22Rv1 (cell line): ENCODE measurements around the gene DNAJB14.

Experiments
- ZFX ChIP-seq: fragments of 450-650 bp; IDR thresholded peaks from 2 replicates; pipeline ENCODE4 v1.6.1; 2017; ENCODE audit warnings: antibody characterized with exemption, borderline replicate concordance
- TF ChIP-seq, protein P1 (sequence below): fragments of 450-650 bp; IDR thresholded peaks from 2 replicates; pipeline ENCODE4 v1.5.1; 2017; ENCODE audit warnings: mild to moderate bottlenecking

DNA sequence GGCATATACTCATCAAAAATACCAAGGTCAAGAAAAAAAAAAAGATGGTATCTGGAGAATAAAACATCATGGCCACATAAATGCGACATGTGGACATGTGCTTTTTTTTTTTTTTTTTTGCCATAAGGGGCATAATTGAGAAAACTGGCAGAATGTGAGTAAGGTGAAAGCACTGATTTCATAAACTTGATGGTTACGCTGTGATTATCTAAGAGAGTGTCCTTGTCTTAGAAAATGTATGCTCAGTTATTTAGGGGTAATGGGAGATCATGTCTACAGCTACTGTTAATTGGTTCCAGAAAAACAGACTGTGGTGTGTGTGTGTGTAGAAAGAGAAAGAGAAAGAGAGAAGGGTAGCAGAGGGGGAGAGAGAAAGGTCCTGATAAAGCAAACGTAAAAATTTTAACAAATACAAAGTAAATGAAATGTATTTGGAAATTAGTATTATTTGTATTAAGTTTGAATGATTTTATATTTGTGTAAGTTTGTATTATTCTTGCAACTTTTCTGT, 8.1 kb downstream of the DNAJB14 start:
- TF ChIP-seq, protein P1, sequence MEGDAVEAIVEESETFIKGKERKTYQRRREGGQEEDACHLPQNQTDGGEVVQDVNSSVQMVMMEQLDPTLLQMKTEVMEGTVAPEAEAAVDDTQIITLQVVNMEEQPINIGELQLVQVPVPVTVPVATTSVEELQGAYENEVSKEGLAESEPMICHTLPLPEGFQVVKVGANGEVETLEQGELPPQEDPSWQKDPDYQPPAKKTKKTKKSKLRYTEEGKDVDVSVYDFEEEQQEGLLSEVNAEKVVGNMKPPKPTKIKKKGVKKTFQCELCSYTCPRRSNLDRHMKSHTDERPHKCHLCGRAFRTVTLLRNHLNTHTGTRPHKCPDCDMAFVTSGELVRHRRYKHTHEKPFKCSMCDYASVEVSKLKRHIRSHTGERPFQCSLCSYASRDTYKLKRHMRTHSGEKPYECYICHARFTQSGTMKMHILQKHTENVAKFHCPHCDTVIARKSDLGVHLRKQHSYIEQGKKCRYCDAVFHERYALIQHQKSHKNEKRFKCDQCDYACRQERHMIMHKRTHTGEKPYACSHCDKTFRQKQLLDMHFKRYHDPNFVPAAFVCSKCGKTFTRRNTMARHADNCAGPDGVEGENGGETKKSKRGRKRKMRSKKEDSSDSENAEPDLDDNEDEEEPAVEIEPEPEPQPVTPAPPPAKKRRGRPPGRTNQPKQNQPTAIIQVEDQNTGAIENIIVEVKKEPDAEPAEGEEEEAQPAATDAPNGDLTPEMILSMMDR: no peak
- no peak for TF ChIP-seq ZFX
